ENCODE data around the gene CENPL. TPM values are rescaled to one million over a fixed set of nuclear protein-coding genes. Genes with fewer than 3 reads are reported as not detected.

Gene CENPL
- total RNA-seq, 2 experiments from 2014 or later = 24.5 to 26.3 TPM

Other genes starting within 250 kb of the CENPL start
- gene SLC9C2, start 221.8 kb downstream of the CENPL start, total RNA-seq = not detected
- not detected for gene TEX50, start 189.5 kb downstream of the CENPL start, total RNA-seq
- gene ANKRD45, start 155.0 kb downstream of the CENPL start, total RNA-seq = not detected
- gene KLHL20, start 109.9 kb downstream of the CENPL start, total RNA-seq = 10 to 100 TPM; 12.9 to 14.9 TPM
- gene DARS2, start 210 bp downstream of the CENPL start, total RNA-seq = 10 to 100 TPM; 43.1 to 43.6 TPM
- gene GAS5, start 43.1 kb upstream of the CENPL start, total RNA-seq = 100 to 1,000 TPM; 913 to 929 TPM
- 1 to 10 TPM; 8.2 to 8.3 TPM for gene ZBTB37, start 43.5 kb upstream of the CENPL start, total RNA-seq
- not detected for gene SERPINC1, start 92.4 kb upstream of the CENPL start, total RNA-seq
- 10 to 100 TPM; 26.6 to 26.8 TPM for gene RC3H1, start 197.5 kb upstream of the CENPL start, total RNA-seq